SH-SY5Y (cell line): ENCODE results near the gene FMNL3.

Experiments
- GATA2 ChIP-seq: IDR thresholded peaks from 2 replicates; pipeline ENCODE4 v1.6.1; 2011; ENCODE audit warnings: mild to moderate bottlenecking, low read depth, low read length
- GATA3 ChIP-seq: IDR thresholded peaks from 2 replicates; pipeline ENCODE4 v1.6.1; 2011; ENCODE audit warnings: low read depth, mild to moderate bottlenecking, low read length, moderate library complexity

GRCh38 chr12:49615725-49616124, 91.5 kb downstream of the FMNL3 start:
- no peak for TF ChIP-seq GATA3
- no peak for TF ChIP-seq GATA2
